ENCODE data around the gene NMS. TPM values are rescaled to one million over a fixed set of nuclear protein-coding genes. Genes with fewer than 3 reads are reported as not detected.

NMS gene
- total RNA-seq, 1 experiment from 2014 or later: not detected

DNA sequence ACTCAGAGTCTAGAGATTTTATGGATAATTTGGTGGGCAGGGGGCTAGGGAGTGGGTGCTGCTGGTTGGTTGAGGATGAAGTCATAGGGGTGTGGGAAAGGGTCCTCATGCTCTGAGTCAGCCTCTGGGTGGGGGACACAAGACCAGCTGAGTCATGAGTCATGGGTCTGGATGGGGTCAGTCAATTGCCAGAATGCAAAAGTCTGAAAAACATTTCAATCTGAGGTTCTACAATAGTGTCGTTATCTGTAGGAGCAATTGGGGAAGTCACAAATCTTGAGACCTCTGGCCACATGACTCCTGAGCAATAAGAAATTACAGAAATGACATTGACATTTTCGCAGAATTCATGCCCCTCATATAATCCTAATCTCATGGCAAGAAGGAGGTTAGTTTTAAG is 15.1 kb downstream of the NMS start:
- DNase-seq (ENCODE audit: low spot score): no peak

DNA sequence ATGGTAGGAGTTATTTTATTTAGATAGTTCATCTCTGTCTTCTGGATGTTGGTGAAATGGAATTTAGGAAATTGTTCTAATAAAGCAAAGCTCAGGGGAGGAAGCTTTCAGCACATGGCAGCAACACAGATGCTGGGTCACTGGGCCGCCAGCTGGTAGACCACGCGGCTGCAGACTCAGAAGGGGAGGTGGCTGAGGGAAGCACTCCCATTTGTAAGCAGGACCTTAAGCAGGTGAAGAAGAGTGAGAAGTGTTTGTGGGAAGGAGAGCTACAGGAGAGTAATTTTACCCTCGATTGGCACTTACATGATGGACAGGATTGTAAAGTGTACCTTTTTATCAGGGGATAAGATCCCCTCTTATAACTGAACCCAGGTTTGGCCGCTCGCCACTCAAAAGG is 24.4 kb downstream of the NMS start:
- no peak for DNase-seq (ENCODE audit: low spot score)

DNA sequence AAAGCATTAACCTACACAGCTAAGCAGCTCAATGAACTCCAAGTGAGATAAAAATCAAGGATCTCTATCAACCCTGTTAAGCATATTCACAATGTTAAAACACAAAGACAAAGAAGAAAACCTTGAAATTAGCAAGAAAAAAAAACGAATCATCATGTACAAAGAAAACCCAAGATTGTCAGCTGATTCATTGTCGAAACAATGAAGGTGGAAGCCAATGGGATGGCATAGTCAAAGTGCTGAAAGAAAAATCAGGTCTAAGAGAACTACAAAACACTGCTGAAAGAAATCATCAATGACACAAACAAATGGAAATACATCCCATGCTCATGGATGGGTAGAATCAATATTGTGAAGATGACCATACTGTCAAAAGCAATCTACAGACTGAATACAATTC is 32.5 kb downstream of the NMS start:
- DNase-seq (ENCODE audit: low spot score): no peak

DNA sequence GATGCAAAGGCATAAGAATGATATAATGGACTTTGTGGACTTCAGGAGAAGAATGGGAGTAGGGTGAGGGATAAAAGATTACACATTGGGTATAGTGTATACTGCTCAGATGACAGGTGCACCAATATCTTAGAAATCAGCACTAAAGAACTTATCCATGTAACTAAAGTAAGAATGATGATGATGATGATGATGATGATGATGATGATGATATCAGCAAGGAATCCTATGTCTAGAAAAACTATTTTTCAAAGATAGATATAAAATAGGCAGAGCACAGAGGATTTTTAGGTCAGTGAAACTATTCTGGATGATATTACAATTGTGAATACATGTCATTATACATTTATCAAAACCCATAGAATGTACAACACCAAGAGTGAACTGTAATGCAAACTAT is 34.3 kb downstream of the NMS start:
- no peak for DNase-seq (ENCODE audit: low spot score)

DNA sequence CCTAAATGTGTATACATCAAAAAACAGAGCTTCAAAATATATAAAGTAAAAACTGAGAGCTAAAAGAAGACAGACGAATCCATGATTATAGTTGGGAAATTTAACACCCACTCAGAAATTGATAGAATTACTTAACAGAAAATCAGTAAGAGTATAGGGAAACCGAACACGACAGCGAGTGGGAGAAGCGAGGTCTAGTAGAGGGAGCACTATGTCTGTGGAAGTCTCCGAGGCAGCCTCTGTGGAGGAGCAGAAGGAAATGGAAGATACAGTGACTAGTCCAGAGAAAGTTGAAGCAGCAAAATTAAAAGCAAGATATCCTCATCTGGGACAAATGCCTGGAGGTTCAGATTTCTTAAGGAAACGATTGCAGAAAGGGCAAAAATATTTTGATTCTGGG is 38.8 kb downstream of the NMS start:
- DNase-seq (ENCODE audit: low spot score): no peak

DNA sequence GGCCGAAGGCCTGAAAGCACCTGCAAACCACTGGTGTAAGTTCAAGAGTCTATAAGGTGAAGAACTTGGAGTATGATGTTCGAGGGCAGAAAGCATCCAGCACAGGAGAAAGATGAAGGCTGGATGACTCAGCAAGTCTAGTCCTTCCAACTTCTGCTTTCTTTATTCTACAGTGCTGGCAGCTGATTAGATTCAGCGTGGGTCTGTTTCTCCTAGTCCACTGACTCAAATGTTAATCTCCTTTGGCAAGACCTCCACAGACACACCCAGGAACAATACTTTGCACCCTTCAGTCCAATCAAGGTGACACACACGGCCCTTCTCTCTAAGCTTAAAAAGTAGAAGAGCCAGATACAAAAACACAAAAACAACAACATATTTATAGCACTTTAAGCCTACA is 43.4 kb downstream of the NMS start:
- peak; percentile 13 for DNase-seq (ENCODE audit: low spot score)

DNA sequence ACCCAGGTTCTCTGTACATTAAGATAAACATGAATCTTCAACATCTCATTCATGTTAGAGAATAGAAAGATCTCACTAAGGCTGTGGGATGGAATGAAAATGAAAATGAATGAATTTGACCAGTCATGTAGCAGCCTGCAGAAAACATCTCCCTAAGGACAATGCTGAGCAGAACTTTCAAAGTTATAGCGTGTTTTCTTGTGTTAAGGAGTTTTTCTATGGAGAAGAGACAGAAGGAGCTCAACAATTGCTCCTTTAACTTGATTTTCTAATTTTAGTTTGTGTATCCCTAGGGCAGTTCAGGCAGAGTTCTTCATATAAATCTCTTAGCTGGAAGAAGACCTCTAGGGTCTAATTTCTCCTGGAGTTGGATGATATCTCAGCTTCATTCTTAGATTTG is 47.3 kb downstream of the NMS start:
- DNase-seq (ENCODE audit: low spot score): no peak

DNA sequence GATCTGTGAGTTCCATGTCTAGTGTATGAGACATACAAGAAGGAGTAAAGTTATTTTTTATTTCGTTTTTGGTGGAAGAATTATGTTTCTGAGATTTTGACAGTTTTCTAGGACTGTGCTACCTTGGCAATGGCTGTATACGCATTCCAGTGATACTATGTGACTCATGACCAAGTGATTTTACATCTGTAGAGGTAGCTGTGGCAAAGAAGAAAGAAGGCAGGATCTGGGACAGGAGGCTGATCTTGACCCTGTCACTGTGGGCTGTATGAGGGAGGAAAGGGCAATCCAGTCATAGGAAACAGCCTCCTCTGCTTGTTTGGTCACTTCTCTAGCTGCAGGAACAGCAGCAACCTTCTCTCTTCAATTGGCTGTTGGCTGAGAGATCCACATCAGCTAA is 48.5 kb downstream of the NMS start:
- peak; percentile 38 for DNase-seq (ENCODE audit: low spot score)

DNA sequence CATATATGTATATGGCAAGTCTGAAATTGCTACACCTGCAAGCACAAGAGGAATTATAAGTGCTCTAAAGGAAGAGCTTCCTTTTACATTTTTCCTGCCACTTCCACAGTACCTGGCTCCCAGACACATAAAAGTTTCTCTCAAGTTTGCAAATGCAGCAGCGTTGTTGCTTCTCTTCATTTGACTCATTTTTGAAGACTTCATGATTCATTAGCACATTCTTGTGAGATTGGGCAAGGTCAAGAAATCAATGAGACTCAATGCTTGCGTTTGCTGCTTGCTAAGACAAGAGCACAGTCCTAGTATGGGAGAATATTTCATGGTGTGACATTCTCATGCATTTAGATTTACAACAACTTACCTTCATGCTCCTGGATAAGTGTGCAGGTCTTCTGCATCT is 49.9 kb downstream of the NMS start:
- DNase-seq (ENCODE audit: low spot score): no peak

DNA sequence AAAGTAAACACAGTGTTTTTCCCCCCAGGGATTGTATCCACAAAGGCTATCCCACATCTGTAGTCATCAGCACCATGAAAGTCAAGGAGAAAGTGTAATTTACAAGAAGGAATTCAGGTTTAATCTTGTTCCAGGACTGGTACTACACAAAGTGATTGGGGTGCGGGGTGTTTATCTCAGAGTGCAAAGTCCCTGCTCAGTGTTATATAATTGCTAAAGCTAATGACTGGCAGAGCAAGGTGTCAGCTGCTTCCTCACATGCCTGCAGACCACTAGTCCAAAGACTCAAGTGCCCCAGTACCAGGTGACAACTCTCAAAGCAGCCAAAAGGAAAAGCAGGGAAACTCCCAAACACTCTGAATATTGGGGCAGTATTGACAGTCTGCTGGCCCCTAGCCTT is 52.1 kb downstream of the NMS start:
- no peak for DNase-seq (ENCODE audit: low spot score)

DNA sequence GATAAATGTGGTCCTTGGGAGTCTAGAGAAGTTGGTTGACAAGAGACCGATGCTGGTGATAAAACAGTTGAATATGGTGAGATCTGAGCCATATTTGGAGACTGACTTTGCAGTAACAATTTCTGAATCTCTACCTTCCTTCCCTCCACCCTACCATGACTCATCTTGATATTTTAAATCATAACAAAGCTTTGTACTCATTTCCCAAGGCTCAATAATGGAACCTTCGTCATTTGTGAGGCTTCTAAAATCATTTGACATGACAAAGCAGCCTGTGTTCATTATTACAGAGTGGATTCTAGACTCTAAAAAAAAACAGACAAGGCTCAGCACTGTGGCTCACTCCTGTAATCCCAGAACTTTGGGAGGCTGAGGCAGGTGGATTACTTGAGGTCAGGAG is 54.0 kb downstream of the NMS start:
- DNase-seq (ENCODE audit: low spot score): peak; percentile 29

DNA sequence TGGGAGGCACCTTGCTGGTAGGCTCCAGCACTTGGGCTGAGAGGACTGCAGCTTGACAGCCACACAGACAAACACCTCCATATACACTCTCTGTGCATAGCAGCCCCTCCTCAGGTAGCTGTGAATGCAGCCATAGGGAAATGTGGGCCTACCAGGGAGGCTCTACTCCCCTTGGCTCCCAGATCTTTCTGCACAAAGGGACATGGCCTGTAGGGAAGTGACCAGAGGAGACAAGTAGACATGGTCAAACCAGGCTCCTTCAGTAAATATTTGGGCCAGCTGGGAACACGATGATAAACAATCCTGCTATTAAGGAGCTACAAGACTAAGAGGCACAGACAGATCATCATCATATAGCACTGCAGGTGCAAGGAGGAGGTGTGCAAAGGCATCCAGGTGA is 56.6 kb downstream of the NMS start:
- DNase-seq (ENCODE audit: low spot score): no peak

DNA sequence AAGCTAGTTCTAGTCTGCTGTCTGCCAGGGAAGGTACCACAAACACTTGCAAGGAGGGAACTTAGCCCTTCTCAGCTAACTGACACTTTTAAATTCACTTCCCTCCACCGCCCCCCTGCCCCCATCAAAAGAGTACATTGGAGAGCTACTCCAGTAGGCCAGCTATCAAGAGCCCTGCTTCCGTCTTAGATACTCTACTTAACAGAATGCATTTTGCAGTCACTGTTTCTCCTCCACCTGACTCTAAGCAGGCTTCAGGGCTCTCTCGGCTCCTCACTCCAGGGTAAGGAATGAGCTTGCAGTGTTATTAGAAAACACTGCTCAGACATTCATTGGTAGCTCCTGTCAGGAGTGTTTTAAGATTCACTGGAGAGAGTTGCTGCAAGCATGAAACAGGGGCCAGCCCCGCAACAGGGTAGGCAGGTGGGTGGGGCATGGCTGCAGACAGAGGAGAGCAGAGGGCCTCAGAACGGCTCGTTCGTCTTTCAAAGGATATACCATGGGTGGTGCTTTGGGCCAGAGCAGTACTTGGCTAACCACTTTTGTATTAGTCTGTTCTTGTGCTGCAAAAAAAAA is 57.2 kb downstream of the NMS start:
- DNase-seq (ENCODE audit: low spot score): no peak

DNA sequence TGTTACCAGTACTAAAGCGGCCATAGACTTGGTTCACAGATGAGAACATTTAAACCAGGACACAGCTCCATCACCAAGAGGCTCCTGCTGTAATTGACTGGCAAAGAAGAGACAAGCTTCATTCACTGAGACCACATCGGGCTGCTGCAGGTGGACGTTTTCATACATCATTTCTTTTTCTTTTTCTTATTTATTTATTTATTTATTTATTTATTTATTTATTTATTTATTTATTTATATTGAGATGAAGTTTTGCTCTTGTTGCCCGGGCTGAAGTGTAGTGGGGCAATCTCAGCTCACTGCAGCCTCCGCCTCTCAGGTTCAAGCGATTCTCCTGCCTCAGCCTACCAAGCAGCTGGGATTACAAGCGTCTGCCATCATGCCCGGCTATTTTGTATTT is 58.9 kb downstream of the NMS start:
- DNase-seq (ENCODE audit: low spot score): no peak

DNA sequence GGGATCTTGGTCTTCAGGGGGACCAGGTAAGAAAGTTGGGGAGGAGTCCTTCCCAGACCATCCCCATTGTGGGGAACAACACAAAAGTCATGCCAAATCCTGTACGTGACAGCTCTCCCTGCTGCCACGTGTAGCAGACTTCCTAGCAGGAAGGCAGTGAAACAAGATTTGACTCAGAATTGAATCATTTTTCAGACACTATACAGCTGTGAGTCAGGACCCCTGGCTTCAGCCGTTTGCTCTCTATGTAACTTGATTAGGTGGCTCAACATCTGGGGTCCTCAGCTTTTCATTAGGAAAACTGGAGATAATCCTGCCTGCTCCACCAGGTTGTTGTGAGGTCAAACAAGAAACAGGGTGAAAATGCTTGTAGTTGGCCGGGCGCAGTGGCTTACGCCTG is 59.6 kb downstream of the NMS start:
- no peak for DNase-seq (ENCODE audit: low spot score)

Other genes starting within 250 kb of the NMS start
- 5.0 and 6.0 TPM in 2 replicates for gene LONRF2, start 148.0 kb upstream of the NMS start, total RNA-seq (2014; rRNA removed; shearing (Covaris generic))
- gene CHST10, start 52.8 kb upstream of the NMS start, total RNA-seq (2014; rRNA removed; shearing (Covaris generic)): 24.2 and 42.6 TPM in 2 replicates
- 40.3 and 41.3 TPM in 2 replicates for gene PDCL3, start 92.5 kb downstream of the NMS start, total RNA-seq (2014; rRNA removed; shearing (Covaris generic))

All from A172 (cell line).